Upper lobe of left lung (tissue), 6 donors: Measurements from ENCODE around the gene CASQ2. TPM values are rescaled to one million over a fixed set of nuclear protein-coding genes. Genes with fewer than 3 reads are reported as not detected.

Experiments
- ATAC-seq, 2 donors: fragments of 200-7000 bp; cut with Tn5 transposase; one replicate each; pipeline ENCODE4 v1.9.1; 2022; ENCODE audit warnings: mild to moderate bottlenecking in 2 of 2, moderate library complexity in 2 of 2; ENCODE audit not compliant: low FRiP score in 2 of 2
- DNase-seq, 2 donors: peaks; one replicate each; pipeline ENCODE4 v3.0.0-alpha.2; 2019 to 2020
- H3K27ac ChIP-seq, 4 donors: fragments of 200-600 bp; sonication (generic); one replicate each; pipeline ENCODE4 v1.5.1; 2016 to 2019
- H3K27me3 ChIP-seq, 4 donors: fragments of 200-600 bp; sonication (generic); one replicate each; pipeline ENCODE4 v1.5.1; 2017 to 2019
- H3K36me3 ChIP-seq, 4 donors: fragments of 200-600 bp; sonication (generic); one replicate each; pipeline ENCODE4 v1.5.1; 2016 to 2019
- H3K4me1 ChIP-seq, 4 donors: fragments of 200-600 bp; sonication (generic); one replicate each; pipeline ENCODE4 v1.5.1; 2018 to 2019
- H3K4me3 ChIP-seq, 4 donors: fragments of 200-600 bp; sonication (generic); one replicate each; pipeline ENCODE4 v1.5.1; 2017 to 2019; ENCODE audit warnings: mild to moderate bottlenecking in 2 of 4, moderate library complexity in 1 of 4
- H3K9me3 ChIP-seq, 4 donors: fragments of 200-600 bp; sonication (generic); one replicate each; pipeline ENCODE4 v1.5.1; 2018 to 2019
- EP300 ChIP-seq, 4 donors: sonication (generic); formaldehyde crosslinking; IDR thresholded peaks; one replicate each; pipeline ENCODE4 v1.5.1; 2017; ENCODE audit warnings: antibody characterized with exemption in 4 of 4, control low read depth in 2 of 4
- POLR2A ChIP-seq, 4 donors: fragments of 450-650 bp; IDR thresholded peaks; one replicate each; pipeline ENCODE4 v1.5.1; 2016 to 2017; ENCODE audit warnings: antibody characterized with exemption in 4 of 4, mild to moderate bottlenecking in 2 of 4
- POLR2AphosphoS5 ChIP-seq, 2 donors: sonication (generic); formaldehyde crosslinking; IDR thresholded peaks; one replicate each; pipeline ENCODE4 v1.5.1; 2017; ENCODE audit warnings: antibody characterized with exemption in 2 of 2
- WGBS, 2 donors: methylation state at CpG; one replicate each; pipeline ENCODE4 v1.1.5; 2017 to 2018; 5-methylcytosine and 5-hydroxymethylcytosine counted together
- total RNA-seq, 6 donors: library from RNA; depleted of rRNA in 4 of 6; stranded (reverse); fragments of >200 nt in 4 of 6; gene quantifications; one replicate each; pipeline versions ENCODE4 v1.1.0 to v1.2.1, GENCODE V29; 2016 to 2021
- TF ChIP-seq, protein P1 (sequence below), 6 experiments: fragments of 450-650 bp in 4 of 6; fragments of 200-600 bp in 2 of 6; sonication (generic) in 2 of 6; IDR thresholded peaks; one replicate each; pipeline ENCODE4 v1.5.1; 2016 to 2019; ENCODE audit warnings: antibody characterized with exemption in 6 of 6
- donor health status: DM: no; HTN: no; CAD: no; lungs with moderate emphysema.
- donor health status: DM: no; HTN: yes; CAD: no; lungs with severe emphysema.

CASQ2 gene
- total RNA-seq, 6 donors from 2014 or later: under 0.01 to 1.9 (median 0.99) TPM

- Histone ChIP-seq H3K4me3 (no peak overlapping the region), H3K4me1 (no peaks in the 10 kb centered on the region), H3K36me3 (no peaks in the 10 kb centered on the region), H3K27ac (no peak overlapping the region), H3K27me3 (no peaks in the 10 kb centered on the region), H3K9me3 (no peaks in the 10 kb centered on the region)
- no peak for ATAC-seq
- WGBS, 2 donors: 75 to 79% methylated on average over 12 of the region's 12 CpGs
- no peak for DNase-seq
- TF ChIP-seq, protein P1, sequence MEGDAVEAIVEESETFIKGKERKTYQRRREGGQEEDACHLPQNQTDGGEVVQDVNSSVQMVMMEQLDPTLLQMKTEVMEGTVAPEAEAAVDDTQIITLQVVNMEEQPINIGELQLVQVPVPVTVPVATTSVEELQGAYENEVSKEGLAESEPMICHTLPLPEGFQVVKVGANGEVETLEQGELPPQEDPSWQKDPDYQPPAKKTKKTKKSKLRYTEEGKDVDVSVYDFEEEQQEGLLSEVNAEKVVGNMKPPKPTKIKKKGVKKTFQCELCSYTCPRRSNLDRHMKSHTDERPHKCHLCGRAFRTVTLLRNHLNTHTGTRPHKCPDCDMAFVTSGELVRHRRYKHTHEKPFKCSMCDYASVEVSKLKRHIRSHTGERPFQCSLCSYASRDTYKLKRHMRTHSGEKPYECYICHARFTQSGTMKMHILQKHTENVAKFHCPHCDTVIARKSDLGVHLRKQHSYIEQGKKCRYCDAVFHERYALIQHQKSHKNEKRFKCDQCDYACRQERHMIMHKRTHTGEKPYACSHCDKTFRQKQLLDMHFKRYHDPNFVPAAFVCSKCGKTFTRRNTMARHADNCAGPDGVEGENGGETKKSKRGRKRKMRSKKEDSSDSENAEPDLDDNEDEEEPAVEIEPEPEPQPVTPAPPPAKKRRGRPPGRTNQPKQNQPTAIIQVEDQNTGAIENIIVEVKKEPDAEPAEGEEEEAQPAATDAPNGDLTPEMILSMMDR (IDR thresholded peaks at IDR 0.05): no peak
- TF ChIP-seq EP300 (IDR thresholded peaks at IDR 0.05) (no peak), POLR2A (IDR thresholded peaks at IDR 0.05) (no peak), POLR2AphosphoS5 (IDR thresholded peaks at IDR 0.05) (no peak)
Observed at GRCh38 chr1:115705085-115705951, 63.2 kb downstream of the CASQ2 start.

DNA sequence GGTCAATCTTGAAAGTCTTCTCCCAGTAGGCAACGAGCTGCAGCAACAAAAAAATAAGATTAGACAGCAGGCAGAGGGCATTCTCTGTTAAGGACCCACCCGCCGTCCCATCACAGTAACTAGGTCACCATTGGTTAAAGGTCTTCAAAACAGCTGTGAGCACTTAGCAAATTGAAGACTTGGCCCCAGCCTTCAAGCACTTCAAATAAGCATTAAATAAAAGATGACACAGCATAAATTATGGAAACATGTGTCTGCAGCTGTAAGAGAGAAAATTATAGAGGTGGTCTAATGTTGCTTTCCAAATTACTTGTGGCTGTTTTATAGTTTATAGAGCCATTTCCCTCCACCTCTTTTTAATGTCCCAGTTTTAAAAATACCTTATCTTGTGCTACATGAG, 65.6 kb downstream of the CASQ2 start:
- H3K36me3 ChIP-seq: no peaks in the 10 kb centered on the region
- no peak overlapping the region for H3K27ac ChIP-seq
- H3K27me3 ChIP-seq: no peaks in the 10 kb centered on the region
- no peaks in the 10 kb centered on the region for H3K9me3 ChIP-seq
- DNase-seq (no peak), ATAC-seq (no peak)
- no peaks in the 10 kb centered on the region for H3K4me1 ChIP-seq
- no peak overlapping the region for H3K4me3 ChIP-seq
- 68 to 77% methylated on average over 3 of the region's 3 CpGs for WGBS, 2 donors
- TF ChIP-seq, protein P1 (IDR thresholded peaks at IDR 0.05): no peak
- TF ChIP-seq POLR2AphosphoS5 (IDR thresholded peaks at IDR 0.05) (no peak), EP300 (IDR thresholded peaks at IDR 0.05) (no peak), POLR2A (IDR thresholded peaks at IDR 0.05) (no peak)

GRCh38 chr1:115701090-115701489, 67.4 kb downstream of the CASQ2 start:
- no peaks in the 10 kb centered on the region for H3K9me3 ChIP-seq
- H3K4me3 ChIP-seq: no peak overlapping the region
- DNase-seq (no peak), ATAC-seq (no peak)
- no peak overlapping the region for H3K27ac ChIP-seq
- H3K27me3 ChIP-seq: no peaks in the 10 kb centered on the region
- TF ChIP-seq POLR2A (IDR thresholded peaks at IDR 0.05): no peak
- TF ChIP-seq, protein P1 (IDR thresholded peaks at IDR 0.05): no peak
- TF ChIP-seq POLR2AphosphoS5 (IDR thresholded peaks at IDR 0.05): no peak
- no peak for TF ChIP-seq EP300 (IDR thresholded peaks at IDR 0.05)
- H3K4me1 ChIP-seq: no peaks in the 10 kb centered on the region
- 71 to 96% methylated on average over 3 of the region's 3 CpGs for WGBS, 2 donors
- no peaks in the 10 kb centered on the region for H3K36me3 ChIP-seq

DNA sequence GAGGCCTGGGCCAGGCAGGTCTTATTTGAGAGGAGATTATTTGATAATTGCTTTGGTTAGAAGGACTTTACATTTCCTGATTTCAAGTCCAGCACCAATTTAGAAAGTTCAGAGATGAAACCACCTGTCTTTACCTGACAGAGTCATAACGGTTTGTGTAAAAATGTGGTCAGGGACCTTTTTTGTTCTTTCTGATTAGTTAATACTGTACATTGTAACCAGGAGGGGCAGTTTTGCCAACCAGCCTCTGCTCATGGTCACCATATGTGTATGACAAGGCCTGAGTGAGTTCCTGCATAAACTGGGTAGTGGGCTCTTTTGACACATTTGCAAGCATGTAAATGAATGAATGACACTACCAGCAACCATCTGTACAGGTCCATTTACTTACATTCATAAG, 70.9 kb downstream of the CASQ2 start:
- peaks cover 0 to 2% (median 0%) of the 10 kb centered on the region in 4 donors for H3K36me3 ChIP-seq
- TF ChIP-seq, protein P1 (IDR thresholded peaks at IDR 0.05): no peak
- no peak for TF ChIP-seq POLR2AphosphoS5 (IDR thresholded peaks at IDR 0.05)
- no peak for TF ChIP-seq EP300 (IDR thresholded peaks at IDR 0.05)
- TF ChIP-seq POLR2A (IDR thresholded peaks at IDR 0.05): no peak
- H3K27ac ChIP-seq: no peak overlapping the region
- ATAC-seq (no peak), DNase-seq (no peak)
- H3K9me3 ChIP-seq: no peaks in the 10 kb centered on the region
- H3K4me1 ChIP-seq: no peaks in the 10 kb centered on the region
- WGBS, 2 donors: 81 to 89% methylated on average over 1 of the region's 1 CpG
- no peak overlapping the region for H3K4me3 ChIP-seq
- H3K27me3 ChIP-seq: no peaks in the 10 kb centered on the region

GRCh38 chr1:115694805-115695204, 73.7 kb downstream of the CASQ2 start:
- ATAC-seq: no peak
- no peak for TF ChIP-seq POLR2AphosphoS5 (IDR thresholded peaks at IDR 0.05)
- TF ChIP-seq POLR2A (IDR thresholded peaks at IDR 0.05): no peak
- TF ChIP-seq, protein P1 (IDR thresholded peaks at IDR 0.05): no peak
- no peak for TF ChIP-seq EP300 (IDR thresholded peaks at IDR 0.05)
- H3K27me3 ChIP-seq: no peaks in the 10 kb centered on the region

More at GRCh38 chr1:115694805-115695204, 73.7 kb downstream of the CASQ2 start:
- no peak for DNase-seq
- H3K9me3 ChIP-seq: no peaks in the 10 kb centered on the region
- no peaks in the 10 kb centered on the region for H3K4me1 ChIP-seq
- H3K36me3 ChIP-seq: peaks cover 0 to 16% (median 4%) of the 10 kb centered on the region in 4 donors
- WGBS, 2 donors: 86 to 91% methylated on average over 3 of the region's 3 CpGs
- no peak overlapping the region for H3K27ac ChIP-seq
- no peak overlapping the region for H3K4me3 ChIP-seq
